Transverse colon (tissue), 4 donors: ENCODE data around the gene DIPK1A. TPM values are rescaled to one million over a fixed set of nuclear protein-coding genes. Genes with fewer than 3 reads are reported as not detected.

Source experiments
- DNase-seq: peaks from one replicate; pipeline ENCODE4 v3.0.0-alpha.2; 2019
- H3K27ac ChIP-seq, 4 donors: fragments of 200-600 bp; sonication (generic); 2 replicates each; pipeline ENCODE4 v1.5.1; 2016 to 2018; ENCODE audit warnings: inconsistent platforms in 4 of 4
- H3K27me3 ChIP-seq: fragments of 200-600 bp; sonication (generic); 2 replicates; pipeline ENCODE4 v1.5.1; 2017; ENCODE audit warnings: inconsistent platforms
- H3K36me3 ChIP-seq, 4 donors: fragments of 200-600 bp; sonication (generic); 2 replicates each; pipeline ENCODE4 v1.5.1; 2017 to 2019; ENCODE audit warnings: inconsistent platforms in 4 of 4
- H3K4me1 ChIP-seq, 4 donors: fragments of 200-600 bp; sonication (generic); 2 replicates each; pipeline ENCODE4 v1.5.1; 2017 to 2020; ENCODE audit warnings: inconsistent platforms in 4 of 4
- H3K4me3 ChIP-seq, 4 donors: fragments of 200-600 bp; sonication (generic); 1 replicate in 1 of 4; 2 replicates in 3 of 4; pipeline versions ENCODE4 v1.5.1 to v1.6.1; 2017 to 2019; ENCODE audit warnings: inconsistent platforms in 4 of 4
- H3K9me3 ChIP-seq, 2 donors: fragments of 200-600 bp; sonication (generic); 2 replicates each; pipeline ENCODE4 v1.5.1; 2017 to 2019; ENCODE audit warnings: inconsistent platforms in 2 of 2
- CTCF ChIP-seq, 5 experiments: fragments of 200-600 bp in 3 of 5; fragments of 450-650 bp in 2 of 5; sonication (generic) in 3 of 5; IDR thresholded peaks; 1 replicate in 2 of 5; 2 replicates in 3 of 5; pipeline ENCODE4 v1.5.1; 2016 to 2017; ENCODE audit warnings: antibody characterized with exemption in 5 of 5, inconsistent platforms in 3 of 5, mild to moderate bottlenecking in 2 of 5, moderate library complexity in 1 of 5
- EP300 ChIP-seq: sonication (generic); formaldehyde crosslinking; IDR thresholded peaks from one replicate; pipeline ENCODE4 v1.6.1; 2017; ENCODE audit warnings: antibody characterized with exemption, low read depth
- POLR2A ChIP-seq: fragments of 450-650 bp; IDR thresholded peaks from one replicate; pipeline ENCODE4 v1.6.1; 2016; ENCODE audit warnings: antibody characterized with exemption, mild to moderate bottlenecking, moderate library complexity
- POLR2AphosphoS5 ChIP-seq, 3 donors: sonication (generic); formaldehyde crosslinking; IDR thresholded peaks; one replicate each; pipeline ENCODE4 v1.6.1; 2016; ENCODE audit warnings: antibody characterized with exemption in 3 of 3
- WGBS, 2 donors: methylation state at CpG; one replicate each; pipeline ENCODE4 v1.1.5; 2018; ENCODE audit warnings: low coverage in 1 of 2; 5-methylcytosine and 5-hydroxymethylcytosine counted together
- in situ Hi-C, 4 donors: fragments of 200-750 bp; cut with MboI; loops; one replicate each; pipeline versions ENCODE4 v1.15.0 to v1.15.1; 2017; ENCODE audit warnings: low sequenced_read_pairs in 3 of 4, low pct_ligation_motif_present in 1 of 4, low pct_unique_long_range_greater_than_20kb in 1 of 4
- intact Hi-C: fragments of 100-400 bp; cut with DNase I; formaldehyde crosslinking; loops from one replicate; pipeline ENCODE4 v1.15.1; 2023; ENCODE audit warnings: low total_unique reads
- total RNA-seq, 4 donors: library from RNA; depleted of rRNA; stranded (reverse); fragments of >200 nt; gene quantifications; one replicate each; pipeline ENCODE4 v1.1.0, GENCODE V29; 2016

Gene DIPK1A
- total RNA-seq, 4 donors from 2014 or later = 6.0 to 17.9 (median 11.2) TPM

GRCh38 chr1:92993581-92993980, 32.3 kb upstream of the DIPK1A start:
- intact Hi-C loops = loop anchor here (5.0 kb wide), 1 partner anchor 136 kb away; no protein-coding TSS in a partner anchor
- no peak for TF ChIP-seq POLR2AphosphoS5 (IDR thresholded peaks at IDR 0.05)
- TF ChIP-seq EP300 = no peak
- no peak for TF ChIP-seq POLR2A
- TF ChIP-seq CTCF (IDR thresholded peaks at IDR 0.05) = no peak
- Histone ChIP-seq H3K36me3 (no peaks in the 10 kb centered on the region), H3K9me3 (no peaks in the 10 kb centered on the region), H3K4me3 (no peak overlapping the region), H3K27me3 (no peaks in the 10 kb centered on the region), H3K27ac (peak overlapping the region in 2 of 4 donors; percentile 6 to 19), H3K4me1 (peaks cover 0 to 14% (median 4%) of the 10 kb centered on the region in 4 donors)
- in situ Hi-C loops = loop anchor here (5.0 to 10.0 kb wide), 2 partner anchors 136 to 139 kb away; no protein-coding TSS in a partner anchor
- WGBS, 2 donors = 80 to 96% methylated on average over 1 of the region's 1 CpG
- no peak for DNase-seq

DNA sequence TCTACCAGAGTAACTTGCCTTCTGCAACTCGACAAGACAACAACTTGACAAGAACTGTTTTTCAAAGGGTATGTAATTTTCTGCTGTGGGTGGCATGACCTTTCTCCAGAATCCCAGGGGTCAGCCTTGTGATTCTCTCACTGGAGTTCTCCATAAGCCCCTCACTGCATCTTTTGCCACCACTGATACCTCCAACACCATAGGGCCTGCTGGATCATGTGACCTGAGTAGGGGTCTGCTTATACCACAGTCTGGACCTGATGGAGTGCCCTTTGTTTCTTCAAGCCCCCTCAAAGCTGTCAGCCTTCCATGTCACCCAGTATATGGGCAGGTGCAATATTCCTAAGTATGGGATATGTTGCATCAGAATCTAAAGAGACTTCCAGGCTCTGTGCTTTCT, 31.6 kb upstream of the DIPK1A start:
- Histone ChIP-seq H3K27me3 (no peaks in the 10 kb centered on the region), H3K36me3 (no peaks in the 10 kb centered on the region), H3K4me3 (no peak overlapping the region), H3K27ac (no peak overlapping the region), H3K4me1 (peaks cover 0 to 14% (median 4%) of the 10 kb centered on the region in 4 donors), H3K9me3 (no peaks in the 10 kb centered on the region)
- TF ChIP-seq POLR2A (no peak), CTCF (IDR thresholded peaks at IDR 0.05) (no peak)
- in situ Hi-C loops (loop anchor here (5.0 to 10.0 kb wide), 2 partner anchors 136 to 138 kb away; no protein-coding TSS in a partner anchor), intact Hi-C loops (loop anchor here (5.0 kb wide), 1 partner anchor 136 kb away; no protein-coding TSS in a partner anchor)
- WGBS, 2 donors = 100% methylated on average over 1 of the region's 1 CpG
- no peak for DNase-seq

DNA sequence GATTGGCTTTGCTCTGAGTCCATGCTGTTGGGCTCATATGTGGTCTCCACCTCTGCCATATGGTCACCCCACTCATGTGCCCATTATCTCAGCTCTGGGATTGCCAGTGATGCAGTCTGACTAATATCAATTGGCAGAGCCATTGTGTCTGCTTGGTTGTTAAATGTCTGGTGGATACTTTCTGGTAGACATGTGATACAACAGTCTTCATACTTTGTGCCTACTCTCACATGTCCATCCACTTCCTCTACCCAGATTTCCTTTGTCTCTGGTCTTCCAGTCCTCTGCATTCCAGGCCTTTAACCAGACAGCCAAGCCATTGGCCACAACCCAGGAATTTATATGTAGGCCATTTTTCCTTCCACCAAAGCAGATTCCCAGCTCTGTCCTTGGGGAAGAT, 30.8 kb upstream of the DIPK1A start:
- TF ChIP-seq POLR2A (no peak), CTCF (IDR thresholded peaks at IDR 0.05) (no peak), EP300 (no peak), POLR2AphosphoS5 (IDR thresholded peaks at IDR 0.05) (no peak)
- intact Hi-C loops = loop anchor here (5.0 kb wide), 1 partner anchor 135 kb away; no protein-coding TSS in a partner anchor
- in situ Hi-C loops = loop anchor here (5.0 to 10.0 kb wide), 2 partner anchors 135 to 137 kb away; no protein-coding TSS in a partner anchor

GRCh38 chr1:92990828-92991227, 29.6 kb upstream of the DIPK1A start:
- Histone ChIP-seq H3K27ac (peak overlapping the region in 2 of 4 donors; percentile 31 to 46), H3K9me3 (no peaks in the 10 kb centered on the region), H3K36me3 (no peaks in the 10 kb centered on the region), H3K27me3 (no peaks in the 10 kb centered on the region), H3K4me3 (no peak overlapping the region), H3K4me1 (peaks cover 0 to 9% (median 1%) of the 10 kb centered on the region in 4 donors)
- in situ Hi-C loops (loop anchor here (5.0 to 10.0 kb wide), 2 partner anchors 134 to 136 kb away; no protein-coding TSS in a partner anchor), intact Hi-C loops (loop anchor here (5.0 kb wide), 1 partner anchor 134 kb away; no protein-coding TSS in a partner anchor)
- WGBS, 2 donors = 36 to 40% methylated on average over 1 of the region's 1 CpG
- DNase-seq = peak; percentile 33
- TF ChIP-seq CTCF (IDR thresholded peaks at IDR 0.05) (no peak), POLR2A (no peak), POLR2AphosphoS5 (IDR thresholded peaks at IDR 0.05) (no peak), EP300 (no peak)

More for the DNA sequence above, 30.8 kb upstream of the DIPK1A start:
- Histone ChIP-seq H3K27ac (no peak overlapping the region), H3K4me3 (no peak overlapping the region), H3K9me3 (no peaks in the 10 kb centered on the region), H3K27me3 (no peaks in the 10 kb centered on the region), H3K4me1 (peaks cover 0 to 14% (median 4%) of the 10 kb centered on the region in 4 donors), H3K36me3 (no peaks in the 10 kb centered on the region)
- DNase-seq = no peak
